H9 (cell line): Measurements from ENCODE around the gene NOXA1. TPM values are rescaled to one million over a fixed set of nuclear protein-coding genes. Genes with fewer than 3 reads are reported as not detected.
A peak's percentile ranks its signal among the peaks of the same experiment; 100 is the strongest.

ENCODE experiments used
- DNase-seq: peaks from one replicate; pipeline ENCODE4 v3.0.0-alpha.2; 2017
- H2AFZ ChIP-seq: one replicate; pipeline ENCODE4 v1.6.1; 2013; ENCODE audit warnings: mild to moderate bottlenecking, low read length, control low read depth, moderate library complexity
- H2AK5ac ChIP-seq: 2 replicates; pipeline ENCODE4 v1.6.1; 2013; ENCODE audit warnings: low read length, control low read depth, mixed read lengths; ENCODE audit not compliant: insufficient read length
- H2BK120ac ChIP-seq: one replicate; pipeline ENCODE4 v1.6.1; 2013; ENCODE audit warnings: low read depth, mild to moderate bottlenecking, low read length, control low read depth, inconsistent platforms; ENCODE audit not compliant: poor library complexity, severe bottlenecking
- H2BK12ac ChIP-seq: 2 replicates; pipeline ENCODE4 v1.6.1; 2013; ENCODE audit warnings: low read length, control low read depth, mixed read lengths, low read depth; ENCODE audit not compliant: insufficient read length
- H2BK15ac ChIP-seq: 2 replicates; pipeline ENCODE4 v1.6.1; 2013; ENCODE audit warnings: low read depth, low read length, control low read depth
- H2BK20ac ChIP-seq: one replicate; pipeline ENCODE4 v1.6.1; 2013; ENCODE audit warnings: low read depth, mild to moderate bottlenecking, low read length, control low read depth, inconsistent platforms; ENCODE audit not compliant: poor library complexity, severe bottlenecking
- H2BK5ac ChIP-seq: 2 replicates; pipeline ENCODE4 v1.6.1; 2013; ENCODE audit warnings: low read length, control low read depth, mixed read lengths; ENCODE audit not compliant: insufficient read length
- H3K14ac ChIP-seq: 2 replicates; pipeline ENCODE4 v1.6.1; 2013; ENCODE audit warnings: low read length, control low read depth; ENCODE audit not compliant: insufficient read depth
- H3K18ac ChIP-seq: 2 replicates; pipeline ENCODE4 v1.6.1; 2013; ENCODE audit warnings: low read depth, mild to moderate bottlenecking, mixed read lengths, low read length, control low read depth; ENCODE audit not compliant: insufficient read length
- H3K23ac ChIP-seq: 2 replicates; pipeline ENCODE4 v1.6.1; 2013; ENCODE audit warnings: low read length, control low read depth, mixed read lengths, low read depth; ENCODE audit not compliant: insufficient read length
- H3K23me2 ChIP-seq: 2 replicates; pipeline ENCODE4 v1.6.1; 2013; ENCODE audit warnings: low read depth, mild to moderate bottlenecking, mixed read lengths, low read length, control low read depth; ENCODE audit not compliant: insufficient read length, poor library complexity, severe bottlenecking
- H3K27ac ChIP-seq: 2 replicates; pipeline ENCODE4 v1.5.1; 2013; ENCODE audit warnings: low read length, control low read depth, mixed read lengths, low read depth; ENCODE audit not compliant: insufficient read length
- H3K27me3 ChIP-seq: 2 replicates; pipeline ENCODE4 v1.6.1; 2013; ENCODE audit warnings: low read length, control low read depth, inconsistent platforms; ENCODE audit not compliant: insufficient read depth
- H3K4ac ChIP-seq: 2 replicates; pipeline ENCODE4 v1.6.1; 2013; ENCODE audit warnings: low read depth, mild to moderate bottlenecking, control low read depth, inconsistent platforms, low read length, moderate library complexity
- H3K4me1 ChIP-seq: 2 replicates; pipeline ENCODE4 v1.6.1; 2013; ENCODE audit warnings: low read length, control low read depth, inconsistent platforms; ENCODE audit not compliant: insufficient read depth
- H3K4me2 ChIP-seq: 2 replicates; pipeline ENCODE4 v1.6.1; 2013; ENCODE audit warnings: low read length, control low read depth, mixed read lengths; ENCODE audit not compliant: insufficient read length, insufficient read depth
- H3K56ac ChIP-seq: 2 replicates; pipeline ENCODE4 v1.6.1; 2013; ENCODE audit warnings: low read depth, mild to moderate bottlenecking, mixed read lengths, low read length, control low read depth; ENCODE audit not compliant: insufficient read length
- H3K79me1 ChIP-seq: 2 replicates; pipeline ENCODE4 v1.6.1; 2013; ENCODE audit warnings: low read depth, mild to moderate bottlenecking, moderate library complexity, low read length, control low read depth, inconsistent platforms; ENCODE audit not compliant: insufficient read depth, poor library complexity, severe bottlenecking
- H3K79me2 ChIP-seq: 2 replicates; pipeline ENCODE4 v1.6.1; 2013; ENCODE audit warnings: low read length, control low read depth, inconsistent platforms; ENCODE audit not compliant: insufficient read depth
- H3K9ac ChIP-seq: 2 replicates; pipeline ENCODE4 v1.6.1; 2013; ENCODE audit warnings: low read length, control low read depth, mixed read lengths; ENCODE audit not compliant: insufficient read length; ENCODE audit errors: extremely low read depth
- H3K9me3 ChIP-seq: one replicate; pipeline ENCODE4 v1.6.1; 2013; ENCODE audit warnings: low read depth, low read length, inconsistent platforms; ENCODE audit not compliant: control insufficient read depth
- H3T11ph ChIP-seq: one replicate; pipeline ENCODE4 v1.6.1; 2013; ENCODE audit warnings: mild to moderate bottlenecking, low read length, control low read depth, inconsistent platforms
- H4K20me1 ChIP-seq: one replicate; pipeline ENCODE4 v1.6.1; 2013; ENCODE audit not compliant: control insufficient read depth, insufficient read length, insufficient read depth
- H4K5ac ChIP-seq: 2 replicates; pipeline ENCODE4 v1.6.1; 2013; ENCODE audit warnings: low read depth, mild to moderate bottlenecking, mixed read lengths, low read length, control low read depth; ENCODE audit not compliant: insufficient read length
- H4K8ac ChIP-seq: replicated peaks from 2 replicates; pipeline ENCODE4 v1.6.1; 2013; ENCODE audit warnings: low read length, control low read depth, mixed read lengths, low read depth; ENCODE audit not compliant: insufficient read length
- H4K91ac ChIP-seq: 2 replicates; pipeline ENCODE4 v1.6.1; 2013; ENCODE audit warnings: low read depth, mild to moderate bottlenecking, moderate library complexity, mixed read lengths, low read length, control low read depth; ENCODE audit not compliant: insufficient read length
- H3K27ac Mint-ChIP-seq, 3 experiments: 2 replicates in 2 of 3; 3 replicates in 1 of 3; pipeline ENCODE4 v1.8.0; 2020 to 2021; ENCODE audit warnings: mixed read lengths in 3 of 3, mild to moderate bottlenecking in 1 of 3, moderate library complexity in 1 of 3
- H3K27me3 Mint-ChIP-seq: 2 replicates; pipeline ENCODE4 v1.8.0; 2021; ENCODE audit warnings: low read depth, mild to moderate bottlenecking, moderate library complexity, mixed read lengths
- H3K36me3 Mint-ChIP-seq, 3 experiments: 2 replicates in 2 of 3; 3 replicates in 1 of 3; pipeline ENCODE4 v1.8.0; 2020 to 2021; ENCODE audit warnings: low read depth in 3 of 3, mixed read lengths in 3 of 3; ENCODE audit not compliant: insufficient read depth in 1 of 3
- H3K4me1 Mint-ChIP-seq, 2 experiments: 2 replicates each; pipeline ENCODE4 v1.8.0; 2020; ENCODE audit warnings: mixed read lengths in 2 of 2
- H3K4me3 Mint-ChIP-seq, 2 experiments: 2 replicates in 1 of 2; 3 replicates in 1 of 2; pipeline ENCODE4 v1.8.0; 2020 to 2021; ENCODE audit warnings: mild to moderate bottlenecking in 2 of 2, mixed read lengths in 2 of 2, moderate library complexity in 1 of 2
- H3K9me3 Mint-ChIP-seq, 2 experiments: 2 replicates in 1 of 2; 3 replicates in 1 of 2; pipeline ENCODE4 v1.8.0; 2020; ENCODE audit warnings: mild to moderate bottlenecking in 2 of 2, mixed read lengths in 2 of 2, moderate library complexity in 1 of 2
- CTCF ChIP-seq: fragments of 200-600 bp; sonication (generic); conservative IDR thresholded peaks from 3 replicates; pipeline ENCODE4 v1.8.0; 2021; ENCODE audit warnings: antibody characterized with exemption, mild to moderate bottlenecking
- WGBS: extraction: QIAGEN DNeasy Blood & Tissue Kit; methylation state at CpG from one replicate; pipeline ENCODE4 v1.1.7; 2013; ENCODE audit warnings: missing lambda C conversion rate, low lambda C conversion rate, mixed read lengths; ENCODE audit not compliant: insufficient read length; ENCODE audit errors: extremely low coverage; 5-methylcytosine and 5-hydroxymethylcytosine counted together
- total RNA-seq: library from RNA; stranded (reverse); gene quantifications from 2 replicates; pipeline ENCODE4 v1.2.1, GENCODE V29; 2021

The NOXA1 gene
- total RNA-seq, 1 experiment from 2014 or later: 2.0 TPM

- Mint-ChIP-seq H3K9me3 (no peaks in the 10 kb centered on the region), H3K27ac (peak overlapping the region in 1 of 3 experiments; percentile 55; a peak in 1 of 7 replicates), H3K36me3 (peaks cover 0 to 30% (median 15%) of the 10 kb centered on the region in 3 experiments; a peak in 5 of 7 replicates), H3K4me3 (no peak overlapping the region), H3K4me1 (peaks cover 5 to 14% of the 10 kb centered on the region in 2 experiments; a peak in 3 of 4 replicates), H3K27me3 (0 out of 2 replicates have a peak, but pooled peaks cover 2% of the 10 kb centered on the region)
- no peak overlapping the region for H2BK15ac ChIP-seq
- H3K14ac ChIP-seq: no peak overlapping the region
- no peaks in the 10 kb centered on the region for H3K23me2 ChIP-seq
- no peaks in the 10 kb centered on the region for H3K9me3 ChIP-seq
- H4K5ac ChIP-seq: no peak overlapping the region
- no peak overlapping the region for H3K56ac ChIP-seq
- H3K4ac ChIP-seq: no peak overlapping the region
- no peak overlapping the region for H2BK5ac ChIP-seq
- no peak overlapping the region for H2AFZ ChIP-seq
- H3K23ac ChIP-seq: no peak overlapping the region
- DNase-seq: no peak
- H2AK5ac ChIP-seq: no peak overlapping the region
- no peak overlapping the region for H3K18ac ChIP-seq
- no peak overlapping the region for H2BK120ac ChIP-seq
- H3T11ph ChIP-seq: no peak overlapping the region
- peaks cover 6% of the 10 kb centered on the region for H4K20me1 ChIP-seq
- no peak overlapping the region for H3K9ac ChIP-seq
- TF ChIP-seq CTCF: no peak
- no peaks in the 10 kb centered on the region for H3K79me2 ChIP-seq
- no peaks in the 10 kb centered on the region for H3K4me1 ChIP-seq
- no peaks in the 10 kb centered on the region for H3K79me1 ChIP-seq
- H3K4me2 ChIP-seq: no peak overlapping the region
- no peak overlapping the region for H4K91ac ChIP-seq
- no peak overlapping the region for H2BK12ac ChIP-seq
- H3K27me3 ChIP-seq: no peaks in the 10 kb centered on the region
- WGBS: no CpG with 5 or more reads among the region's 17 CpGs
- no peak overlapping the region for H2BK20ac ChIP-seq
- no peak overlapping the region for H4K8ac ChIP-seq
- H3K27ac ChIP-seq: no peak overlapping the region
Measured at GRCh38 chr9:137452006-137452760, 29.0 kb downstream of the NOXA1 start.
